IPS DF 4.7 (cell line): ENCODE data around the gene MAP3K10.
"Not testable (repeated sequence)": the region's sequence is repeated elsewhere in the genome, so short reads cannot be mapped to it uniquely, and the experiment has no call there.

Experiments
- DNase-seq: peaks from one replicate; pipeline ENCODE4 v3.0.0-alpha.2; 2013; ENCODE audit warnings: low spot score; ENCODE audit errors: extremely low read depth

Gene MAP3K10

GRCh38 chr19:40217027-40217810 is 26.0 kb downstream of the MAP3K10 start:
- DNase-seq = no peak

GRCh38 chr19:40217934-40218890 is 27.0 kb downstream of the MAP3K10 start, which contains the start of gene TTC9B:
Gene TTC9B, minus strand, starts transcription at chr19:40218384. Its CDS starts 3 bp downstream, at chr19:40218381.
- no peak for DNase-seq

- DNase-seq = not testable (repeated sequence)
Measured at GRCh38 chr19:40219029-40219428, 27.8 kb downstream of the MAP3K10 start.

GRCh38 chr19:40219721-40220276 is 28.6 kb downstream of the MAP3K10 start:
- no peak for DNase-seq

- DNase-seq = no peak
Measured at GRCh38 chr19:40220674-40221073, 29.4 kb downstream of the MAP3K10 start.

GRCh38 chr19:40221858-40222619 is 30.8 kb downstream of the MAP3K10 start:
- no peak for DNase-seq

GRCh38 chr19:40223135-40223822 is 32.1 kb downstream of the MAP3K10 start:
- DNase-seq = no peak

- no peak for DNase-seq
Measured at GRCh38 chr19:40224342-40225150, 33.3 kb downstream of the MAP3K10 start.

GRCh38 chr19:40225440-40226305 is 34.4 kb downstream of the MAP3K10 start:
- no peak for DNase-seq

- DNase-seq = no peak
Measured at GRCh38 chr19:40228346-40228745, 37.1 kb downstream of the MAP3K10 start.

GRCh38 chr19:40228863-40229262 is 37.6 kb downstream of the MAP3K10 start:
- no peak for DNase-seq

- no peak for DNase-seq
Measured at GRCh38 chr19:40229484-40229883, 38.3 kb downstream of the MAP3K10 start.

GRCh38 chr19:40229926-40230417 is 38.7 kb downstream of the MAP3K10 start:
- DNase-seq = no peak

- DNase-seq = no peak
Measured at GRCh38 chr19:40231057-40231456, 39.8 kb downstream of the MAP3K10 start.

- no peak for DNase-seq
Measured at GRCh38 chr19:40231544-40232424, 40.6 kb downstream of the MAP3K10 start.

GRCh38 chr19:40232479-40232878 is 41.3 kb downstream of the MAP3K10 start:
- no peak for DNase-seq
